DMS 273 treated with DMSO at 0.1 percent for 48 hours (cell line): ENCODE data around the gene LRRN3.
A peak's percentile ranks its signal among the peaks of the same experiment; 100 is the strongest.

Experiments
- DNase-seq: peaks from one replicate; lab custom pipeline; 2025; lab: John Stamatoyannopoulos, UW

LRRN3 gene

DNA sequence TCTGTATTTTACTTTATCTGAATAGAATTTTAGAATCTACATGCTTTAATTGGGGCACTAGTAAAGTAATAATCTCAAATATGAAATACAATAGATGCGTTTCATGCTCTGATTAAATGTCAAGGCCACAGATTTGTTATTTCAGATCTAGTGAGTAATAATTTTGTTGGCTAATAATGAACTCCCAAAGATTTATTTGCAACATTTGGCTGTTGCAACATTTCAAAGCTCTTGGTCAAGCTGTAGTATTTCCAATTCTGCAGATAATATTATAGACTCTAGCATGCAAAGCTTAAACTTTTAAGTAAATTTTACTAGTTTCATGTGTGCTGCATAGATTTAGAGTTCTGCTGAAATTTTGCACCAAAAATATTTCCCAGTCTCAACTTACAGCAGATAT, 16.7 kb downstream of the LRRN3 start:
- DNase-seq = no peak

DNA sequence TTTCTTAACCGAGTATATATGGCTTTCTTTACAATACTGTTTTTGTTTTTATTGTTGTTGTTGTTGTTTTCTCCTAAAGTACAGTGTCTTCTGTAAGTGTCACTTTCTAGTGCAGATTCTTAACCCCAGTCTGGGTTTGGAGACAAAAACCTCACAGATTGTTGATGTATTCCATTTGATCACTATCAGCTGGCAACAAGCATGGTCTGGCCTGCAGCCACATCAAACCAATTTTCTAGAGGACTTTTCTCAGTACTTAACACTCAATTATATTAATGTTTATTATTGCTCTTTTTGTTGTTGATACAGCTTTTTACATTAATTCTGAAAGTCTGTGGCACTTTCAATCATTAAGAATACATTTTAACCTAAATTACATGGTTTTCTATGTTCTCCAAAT, 17.1 kb downstream of the LRRN3 start:
- peak; percentile 34 for DNase-seq

DNA sequence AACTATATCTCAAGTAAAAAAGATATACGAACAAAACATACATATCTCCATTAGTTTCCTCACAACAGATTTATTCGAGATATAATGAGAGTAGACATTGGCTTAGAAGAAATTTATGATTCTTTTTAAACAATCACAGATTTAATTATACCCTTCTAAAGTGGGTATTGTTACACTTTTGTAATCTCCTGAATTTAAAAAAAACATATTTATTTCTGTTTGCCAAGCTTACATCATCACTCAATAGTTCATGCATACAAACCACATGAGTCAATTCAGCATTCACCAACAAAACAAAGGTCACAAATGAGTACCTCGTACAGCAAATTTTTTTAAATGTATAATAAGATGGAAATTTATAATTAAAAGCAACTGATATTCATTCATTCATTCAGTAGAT, 17.6 kb downstream of the LRRN3 start:
- DNase-seq = no peak

DNA sequence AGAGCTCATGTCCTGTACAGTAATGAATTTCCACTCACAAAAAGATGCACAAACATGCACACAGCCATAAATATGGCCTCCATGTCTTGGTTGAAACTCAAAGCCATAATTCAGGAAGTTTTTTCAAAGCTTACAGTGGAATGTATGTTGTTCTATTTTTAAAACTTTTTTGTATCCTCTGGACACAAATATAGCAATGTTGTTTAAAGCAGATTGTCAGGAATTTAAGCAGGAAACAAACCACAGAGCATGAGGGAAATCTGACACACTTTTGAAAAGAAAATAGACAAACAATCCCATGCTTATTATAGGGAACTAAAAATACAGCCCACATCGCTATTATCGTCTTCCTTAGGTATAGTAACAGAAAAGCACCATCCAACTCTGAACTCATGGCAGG, 21.5 kb downstream of the LRRN3 start:
- DNase-seq = no peak

DNA sequence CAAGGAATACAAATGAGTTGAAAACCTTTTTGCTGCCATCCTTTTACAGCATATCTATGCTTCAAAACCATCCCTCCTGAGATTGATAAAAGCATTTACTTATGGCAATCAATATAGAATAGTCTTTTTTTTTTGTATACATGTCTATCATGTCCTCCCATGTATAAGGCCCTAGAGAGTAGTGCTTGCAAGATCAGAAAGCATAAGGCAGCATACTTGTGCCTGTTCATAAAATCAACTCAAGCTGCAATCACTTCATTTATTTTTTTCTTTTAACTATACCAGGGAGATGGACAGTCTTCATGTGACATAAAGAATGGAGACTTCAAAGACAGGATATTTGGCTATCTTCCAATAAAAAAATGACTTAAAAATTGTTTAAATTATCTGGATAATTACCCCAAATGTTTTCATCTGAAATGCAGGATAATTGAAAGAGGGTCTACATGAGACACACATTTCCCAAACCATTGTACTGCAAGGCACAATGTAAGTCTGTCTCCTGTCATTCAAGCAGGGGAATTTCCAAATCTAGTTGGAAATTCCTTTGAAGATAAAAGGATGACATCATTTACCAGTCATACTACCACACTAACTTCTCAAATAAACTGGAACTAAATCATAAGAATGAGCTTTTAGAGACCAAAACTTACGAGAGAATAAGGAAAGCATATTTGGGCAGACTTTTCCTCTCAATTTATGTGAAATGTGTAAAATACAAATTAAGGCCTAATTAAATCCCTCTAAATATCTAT, 22.5 kb downstream of the LRRN3 start:
- DNase-seq = no peak

DNA sequence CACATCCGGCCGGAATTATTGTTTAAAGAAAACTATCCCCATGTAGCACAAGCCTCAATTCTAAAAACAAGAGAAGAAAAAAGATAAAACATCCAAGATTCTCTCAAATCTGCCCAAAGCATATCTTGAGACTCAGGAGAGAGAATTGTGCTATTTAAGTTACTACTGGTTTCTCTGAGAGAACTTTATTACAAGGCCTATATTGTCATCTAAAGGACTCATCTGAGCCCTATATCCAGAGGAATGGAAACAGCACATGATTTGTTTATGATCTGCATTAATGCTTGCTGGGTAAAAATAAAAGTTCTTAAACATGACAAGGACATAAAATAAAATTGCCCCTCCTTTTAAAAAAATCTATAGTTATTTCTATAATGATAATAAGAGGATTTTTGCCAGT, 25.0 kb downstream of the LRRN3 start:
- no peak for DNase-seq

DNA sequence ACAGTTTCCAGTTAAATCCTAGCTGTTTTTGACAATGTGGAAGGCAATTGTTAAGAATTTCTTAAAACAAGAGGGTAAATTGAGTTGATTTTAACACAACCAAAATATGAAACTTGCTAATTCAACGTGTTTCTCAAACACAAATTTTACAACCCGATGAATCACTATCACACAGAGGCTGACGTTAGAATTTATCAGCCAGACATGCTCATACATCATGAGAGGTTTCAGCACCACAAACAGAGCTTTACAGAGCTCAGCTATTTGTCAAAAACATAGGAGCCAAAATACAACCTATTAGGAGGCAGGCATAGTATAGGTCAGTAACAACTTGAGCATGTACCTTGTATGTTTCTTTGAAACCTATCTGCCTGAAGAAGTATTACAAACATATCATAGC, 36.1 kb downstream of the LRRN3 start:
- no peak for DNase-seq

DNA sequence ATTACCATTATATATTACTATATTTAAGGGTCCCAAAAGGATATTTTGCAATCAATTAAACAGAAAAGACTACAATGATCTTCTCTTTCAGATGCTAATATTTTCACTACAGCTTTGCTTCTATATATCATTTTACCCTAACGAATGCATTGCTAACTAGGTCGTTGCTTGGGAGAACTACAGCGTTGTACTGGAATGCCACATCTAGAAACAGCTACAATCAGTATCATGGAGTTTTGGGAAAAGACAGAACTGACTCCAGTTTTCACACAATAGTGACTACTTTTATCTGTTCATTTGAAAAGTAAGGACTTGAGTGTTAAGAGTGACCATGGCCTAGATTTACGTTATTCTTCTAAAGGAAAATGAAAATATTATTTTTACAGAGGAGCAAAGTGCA, 38.5 kb downstream of the LRRN3 start:
- DNase-seq = no peak

DNA sequence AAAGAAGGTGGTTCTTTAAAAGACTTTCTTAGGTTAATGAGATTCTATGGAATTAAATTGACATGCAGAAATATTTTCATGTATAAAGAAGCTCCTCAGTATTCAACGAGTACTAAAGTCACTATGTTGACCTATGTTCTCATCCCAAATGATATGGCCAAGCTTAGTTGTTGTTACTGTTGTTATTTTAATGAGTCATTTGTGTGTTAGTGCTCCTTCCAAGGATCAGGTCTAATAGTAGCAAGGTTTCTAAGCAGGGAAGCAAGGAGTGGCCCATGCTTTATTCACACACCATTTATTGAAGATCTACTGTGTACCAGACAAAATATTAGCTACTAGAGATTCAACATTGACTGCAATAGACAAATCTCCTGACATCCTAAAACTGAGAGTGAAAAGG, 41.9 kb downstream of the LRRN3 start:
- DNase-seq = no peak

DNA sequence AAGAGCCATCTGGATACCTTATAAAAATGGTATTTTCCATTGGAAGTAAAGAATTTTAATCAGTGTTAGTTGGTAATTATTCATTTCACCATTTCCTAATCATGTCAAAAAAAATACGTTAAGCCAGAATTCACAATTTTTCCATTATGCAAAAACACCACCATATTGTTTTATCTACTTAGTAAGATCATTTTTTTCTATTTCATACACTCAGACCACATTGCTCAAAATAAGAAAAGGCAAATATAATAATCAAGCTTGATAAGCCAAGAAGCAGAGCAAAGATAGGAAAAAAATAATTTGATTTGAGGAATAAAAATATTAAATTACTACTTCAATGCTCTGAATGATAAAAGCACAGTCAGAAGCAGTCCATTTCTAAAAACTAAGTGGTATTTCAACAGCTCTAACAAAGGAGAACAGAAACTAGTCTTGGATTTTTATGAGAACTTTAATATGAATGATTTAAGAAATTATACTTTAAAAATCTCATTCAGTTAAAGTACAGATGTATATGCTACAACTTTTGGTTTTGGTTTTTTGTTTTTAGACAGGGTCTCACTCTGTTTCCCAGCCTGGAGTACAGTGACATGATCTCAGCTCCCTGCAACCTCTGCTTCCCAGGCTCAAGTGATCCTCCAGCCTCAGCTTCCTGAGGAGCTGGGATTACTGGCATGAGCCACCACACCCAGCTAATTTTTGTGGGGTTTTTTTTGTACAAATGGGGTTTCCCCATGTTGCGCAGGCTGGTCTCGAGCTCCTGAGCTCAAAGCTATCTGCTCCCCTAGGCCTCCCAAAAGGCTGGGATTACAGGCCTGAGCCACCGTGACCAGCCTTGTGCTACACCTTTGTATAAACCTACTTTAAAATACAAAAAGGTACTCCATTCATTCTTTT, 46.6 kb downstream of the LRRN3 start:
- no peak for DNase-seq

DNA sequence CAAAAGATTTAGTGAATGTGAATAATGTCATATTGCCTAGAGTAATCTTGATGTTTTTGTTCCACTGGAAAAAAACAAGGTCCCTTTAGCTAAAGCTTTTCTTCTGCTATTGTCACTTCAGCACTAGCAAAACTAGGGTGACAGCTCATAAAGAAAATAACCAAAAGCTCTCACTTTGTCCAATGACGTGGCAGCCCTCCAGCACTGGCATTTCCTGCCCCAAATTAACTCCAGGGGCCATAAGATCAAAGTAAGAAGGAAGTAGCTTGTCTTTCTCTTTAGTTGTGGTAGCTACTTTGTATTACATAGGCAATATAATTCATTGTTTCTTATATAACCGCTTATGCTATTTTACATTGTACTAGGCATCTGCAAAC, 47.3 kb downstream of the LRRN3 start:
- DNase-seq = no peak

DNA sequence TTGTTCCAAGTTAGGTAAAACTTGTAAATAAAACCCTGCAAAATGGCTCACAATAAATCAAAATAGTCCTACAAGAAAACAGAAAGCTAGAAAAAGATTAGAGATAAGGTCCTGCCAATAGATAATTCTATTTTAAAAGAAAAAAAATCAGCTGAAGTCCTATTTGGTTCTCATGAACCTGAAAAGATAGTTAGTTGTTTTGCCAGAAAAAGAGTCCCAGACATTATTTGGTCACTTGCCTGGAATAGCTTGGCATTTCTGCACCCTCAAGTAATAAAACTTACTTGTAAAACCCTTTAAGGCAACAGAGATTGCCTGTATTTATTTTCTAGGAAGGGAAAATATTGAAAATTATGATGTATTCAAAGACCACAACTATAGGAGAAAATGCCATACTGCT, 47.7 kb downstream of the LRRN3 start:
- no peak for DNase-seq

DNA sequence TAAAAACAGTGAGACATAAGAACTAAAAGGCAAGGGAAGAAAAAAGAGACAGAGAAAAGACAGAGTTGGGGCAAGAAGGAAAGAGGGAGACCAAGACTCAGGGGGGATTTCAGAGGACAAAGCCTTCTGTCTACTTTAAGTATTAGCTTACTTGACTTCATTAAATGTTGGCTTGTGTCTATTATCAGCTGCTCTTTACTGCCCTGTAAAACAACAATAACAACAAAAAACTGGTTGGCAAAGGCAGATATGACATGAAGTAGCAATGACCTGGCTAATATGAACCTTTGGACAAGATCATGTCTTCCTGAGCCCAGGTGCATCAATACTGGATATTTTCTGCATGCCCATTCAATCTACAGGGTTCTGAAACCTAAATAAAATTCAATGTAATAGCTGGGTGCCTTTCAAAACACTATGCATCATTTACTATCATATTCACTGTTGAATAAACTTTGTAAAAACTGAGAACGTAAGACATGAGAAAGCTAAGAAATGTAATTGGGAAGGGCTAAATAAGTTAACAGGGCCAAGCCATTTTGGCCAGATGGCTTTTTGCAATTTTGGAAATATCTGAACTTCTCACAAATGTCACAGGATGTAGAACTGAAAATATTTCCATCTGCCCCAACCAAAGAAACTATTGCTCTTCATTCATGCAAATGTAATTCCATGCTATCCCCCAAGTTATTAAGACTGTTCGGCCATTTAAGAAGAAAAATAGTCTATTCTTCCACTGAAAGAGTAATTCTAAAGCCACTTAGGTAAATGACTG, 49.4 kb downstream of the LRRN3 start:
- DNase-seq = no peak

DNA sequence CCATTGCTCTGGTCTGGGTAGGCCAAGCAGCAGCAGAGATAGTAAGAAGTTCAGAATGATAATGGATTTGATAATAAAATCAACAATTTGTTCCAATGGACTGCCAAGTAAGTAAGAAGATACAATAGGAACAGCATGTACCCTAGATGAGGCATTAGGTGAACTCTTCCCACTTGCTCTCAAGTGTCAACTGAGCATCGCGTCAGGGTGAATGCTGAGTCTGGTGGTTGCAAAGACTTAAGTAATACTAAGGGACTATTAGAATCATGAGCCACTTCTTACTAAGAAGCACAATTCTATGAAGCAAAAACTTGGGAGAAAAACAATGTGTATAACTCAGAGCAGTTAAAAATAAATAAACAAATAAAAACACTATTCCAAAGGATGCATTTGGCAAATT, 54.5 kb downstream of the LRRN3 start:
- DNase-seq = no peak

DNA sequence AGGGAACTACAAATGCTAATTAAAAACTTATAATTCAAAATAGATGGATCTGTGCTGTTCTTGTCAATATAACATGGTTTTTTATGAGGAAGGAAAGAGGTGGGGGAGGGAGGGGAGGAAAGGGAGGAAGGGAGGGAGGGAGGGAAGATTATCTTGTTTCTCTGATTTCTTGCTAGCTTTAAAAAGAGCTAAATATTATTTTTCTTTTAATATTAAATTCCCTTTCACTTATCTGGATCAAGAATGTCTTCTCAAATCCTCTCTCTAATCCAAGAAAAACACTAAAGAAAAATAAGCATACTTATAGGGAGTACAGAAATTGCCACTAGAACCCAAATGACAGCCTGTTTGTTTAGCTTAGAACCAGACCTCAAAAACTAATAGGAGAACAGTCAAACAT, 55.2 kb downstream of the LRRN3 start:
- no peak for DNase-seq

DNA sequence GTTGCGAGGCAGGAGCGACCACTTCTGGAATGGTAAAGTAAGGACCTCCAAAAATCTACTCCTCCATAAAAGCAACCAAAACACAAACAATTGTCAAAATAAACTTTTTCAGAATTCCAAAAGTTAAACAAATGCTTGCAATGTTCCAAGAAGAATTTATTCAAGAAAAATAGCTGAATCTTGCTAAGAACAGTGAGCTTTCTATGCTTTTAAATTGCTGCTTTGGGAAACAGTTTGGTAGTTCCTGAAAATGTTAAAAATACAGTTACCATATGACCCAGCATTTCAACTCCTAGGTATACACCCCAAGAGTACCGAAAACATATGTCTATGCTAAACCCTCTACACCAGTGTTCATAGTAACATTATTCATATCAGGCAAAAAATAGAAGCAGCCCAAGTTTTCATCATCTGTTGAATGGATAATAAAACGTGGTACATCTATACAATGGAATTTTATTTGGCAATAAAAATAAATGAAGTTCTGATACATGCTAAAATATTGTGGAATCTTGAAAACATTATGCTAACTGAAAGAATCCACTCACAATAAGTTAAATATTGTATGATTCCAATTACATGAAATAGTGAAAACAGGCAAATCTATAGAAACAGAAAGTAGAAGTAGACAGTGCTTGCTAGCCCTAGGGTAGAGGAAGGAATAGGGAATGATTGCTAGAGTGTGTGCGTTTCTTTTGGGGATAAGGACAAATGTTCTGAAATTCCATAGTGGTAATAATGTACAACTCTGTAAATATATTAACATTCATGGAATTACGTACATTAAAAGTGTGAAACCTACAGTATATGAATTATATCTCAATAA, 57.0 kb downstream of the LRRN3 start:
- DNase-seq = no peak

DNA sequence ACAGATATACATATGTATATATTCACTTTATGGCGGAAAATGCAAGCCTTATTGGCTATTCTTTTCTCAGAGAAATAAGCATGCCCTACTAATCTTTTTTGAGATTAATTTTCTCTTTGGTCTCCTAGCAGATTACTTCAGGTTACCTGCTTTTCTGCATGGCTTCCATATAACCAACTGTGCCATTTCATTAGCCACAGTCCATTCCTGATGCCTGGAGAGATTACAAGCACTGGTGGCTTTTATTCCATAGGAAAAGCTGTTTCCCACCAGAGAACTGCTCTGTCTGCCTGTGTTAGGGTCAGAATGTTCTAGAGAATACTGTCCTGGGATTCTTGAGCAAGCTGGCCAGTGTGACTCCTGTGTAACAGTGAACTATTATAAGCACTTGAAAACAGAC, 59.8 kb downstream of the LRRN3 start:
- no peak for DNase-seq

DNA sequence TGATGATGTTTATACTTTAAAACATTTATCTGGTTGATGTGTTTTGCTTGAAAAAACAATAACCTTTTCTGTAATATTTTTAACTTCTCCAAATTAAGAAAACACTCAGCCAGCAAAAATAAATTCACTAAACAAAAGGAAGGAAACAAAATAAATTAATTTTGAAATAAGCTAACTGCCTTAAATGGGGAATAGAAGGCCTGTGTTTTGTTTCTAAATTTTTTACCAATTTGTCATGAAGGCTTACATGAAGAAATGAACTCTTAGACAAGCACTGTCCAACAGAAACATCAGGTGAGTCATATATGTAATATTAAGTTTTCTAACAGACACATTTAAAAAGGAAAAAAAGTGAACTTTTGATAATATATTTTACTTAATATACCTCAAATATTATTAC, 68.5 kb downstream of the LRRN3 start:
- DNase-seq = no peak

DNA sequence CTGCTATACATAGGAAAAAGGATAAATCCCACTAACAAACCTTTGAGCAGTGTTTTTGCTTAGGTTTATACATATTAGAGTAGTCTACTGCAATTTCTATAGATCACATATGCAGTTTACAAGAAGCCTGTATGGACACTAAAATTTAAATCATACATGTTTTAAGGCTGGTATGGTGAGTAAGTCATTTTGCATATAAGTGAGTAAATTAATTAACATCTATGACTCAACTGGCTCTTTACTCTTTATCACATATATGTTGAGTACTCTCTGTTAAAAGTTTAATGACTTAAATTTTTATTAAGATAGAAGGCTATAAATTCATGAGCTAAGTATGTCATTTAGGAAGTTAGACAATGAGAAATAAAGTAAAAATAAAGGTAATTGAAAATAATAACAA, 69.4 kb downstream of the LRRN3 start:
- DNase-seq = no peak

DNA sequence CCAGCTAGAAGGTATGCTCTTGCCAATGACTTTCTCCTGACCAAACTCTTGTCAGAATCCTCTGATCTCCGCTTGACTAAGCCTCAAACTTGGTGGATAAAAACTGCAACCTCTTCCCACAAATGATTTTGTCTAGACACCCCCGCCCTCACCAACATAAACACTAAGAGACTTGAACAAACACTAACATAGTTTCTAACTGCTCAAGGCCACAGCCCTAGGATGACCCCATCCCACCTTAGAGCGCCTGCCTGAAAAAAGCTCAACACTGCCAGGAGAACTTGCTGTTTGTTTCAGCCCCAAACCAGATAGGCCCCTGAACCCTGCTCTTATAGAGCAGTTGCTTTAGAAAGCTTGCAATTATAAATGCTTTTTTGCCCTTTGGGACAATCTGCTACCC, 71.8 kb downstream of the LRRN3 start:
- DNase-seq = no peak

DNA sequence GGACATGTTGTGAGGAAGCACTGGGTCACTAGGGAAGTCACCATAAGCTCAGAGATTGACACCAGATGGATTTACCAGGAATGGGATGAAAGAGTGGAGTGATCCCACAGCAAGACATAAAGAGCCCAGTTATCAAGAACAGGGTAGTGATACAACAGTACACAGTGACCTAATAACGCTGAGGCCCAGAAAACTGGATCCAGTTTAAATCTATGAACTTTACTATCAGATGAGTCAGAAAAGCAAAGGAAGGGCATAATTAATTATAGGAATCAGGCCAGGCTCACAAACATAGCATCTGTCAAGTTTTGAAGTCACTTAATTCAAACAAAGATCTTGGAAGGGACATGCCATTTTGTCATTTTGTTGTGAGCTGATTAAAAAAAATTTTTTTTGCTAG, 73.5 kb downstream of the LRRN3 start:
- DNase-seq = peak; percentile 50

DNA sequence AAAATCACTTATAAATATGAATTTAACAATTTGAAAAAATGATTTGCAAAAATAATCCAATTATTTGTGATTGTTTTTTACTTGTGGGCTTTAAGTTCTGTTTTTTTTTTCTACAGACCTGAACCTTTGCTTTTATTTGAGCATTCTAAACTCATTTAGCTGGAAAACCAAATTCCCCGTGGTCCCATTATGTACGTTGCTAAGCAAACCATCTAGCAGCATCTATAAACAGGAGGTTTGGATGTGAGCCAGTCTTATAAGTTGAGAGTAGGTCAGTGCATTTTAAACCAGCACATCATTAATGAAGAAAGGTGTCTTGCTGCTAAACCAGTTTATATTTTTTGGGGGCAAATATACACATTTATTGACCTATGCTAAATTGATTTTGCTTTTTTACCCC, 77.3 kb downstream of the LRRN3 start:
- peak; percentile 80 for DNase-seq
